GM18507 (cell line): ENCODE data around the gene HEBP2.

ENCODE experiments used
- DNase-seq: peaks from one replicate; pipeline ENCODE4 v3.0.0; 2011; ENCODE audit warnings: low read depth; ENCODE audit not compliant: insufficient read length; ENCODE audit errors: extremely low spot score
- FAIRE-seq: peaks from 2 replicates; lab custom pipeline; 2011; peaks lifted over from hg19 to GRCh38; lab: Jason Lieb, UNC

HEBP2 gene

DNA sequence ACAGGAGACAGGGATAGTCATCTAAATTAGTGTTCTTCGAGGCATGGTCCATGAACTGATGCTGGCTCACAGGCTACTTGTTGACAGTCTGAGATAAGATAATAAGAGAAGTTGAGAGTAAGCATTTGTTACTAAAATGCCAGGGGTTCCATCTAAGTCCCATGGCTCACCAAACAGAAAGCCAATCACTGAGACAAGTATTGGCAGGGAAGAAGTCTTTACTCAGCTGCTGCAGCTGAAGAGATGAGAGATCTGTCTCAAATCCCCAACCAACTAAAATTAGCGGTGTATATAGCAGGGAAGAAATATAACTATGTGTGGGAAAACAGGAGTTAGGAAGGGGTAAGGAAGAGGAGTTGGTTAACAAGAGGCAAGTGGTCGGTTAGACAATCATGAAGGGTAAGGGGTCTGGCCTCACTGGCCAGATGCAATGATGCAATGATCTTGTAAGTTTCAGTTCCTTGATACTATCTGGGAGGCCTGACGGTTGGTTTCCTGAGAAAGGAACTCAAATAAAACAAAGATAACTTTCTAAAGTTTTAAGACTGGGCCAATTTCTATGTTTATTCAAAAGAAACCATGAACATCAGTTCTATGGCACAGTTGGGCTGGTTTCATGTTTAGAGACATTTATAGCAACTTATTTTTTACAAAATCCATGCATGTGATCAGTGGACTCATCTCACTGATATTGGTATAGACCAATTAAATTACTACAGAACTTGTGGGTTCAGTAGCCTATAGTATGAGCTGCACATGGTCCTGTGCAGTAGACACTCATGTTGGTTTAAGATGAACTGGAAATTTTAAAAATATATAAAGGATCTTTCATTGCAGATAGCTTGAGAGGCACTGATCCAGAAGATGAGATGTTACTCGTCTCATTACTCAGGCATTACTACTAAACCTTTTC, 9.9 kb upstream of the HEBP2 start:
- DNase-seq, result no peak
- no peak for FAIRE-seq

DNA sequence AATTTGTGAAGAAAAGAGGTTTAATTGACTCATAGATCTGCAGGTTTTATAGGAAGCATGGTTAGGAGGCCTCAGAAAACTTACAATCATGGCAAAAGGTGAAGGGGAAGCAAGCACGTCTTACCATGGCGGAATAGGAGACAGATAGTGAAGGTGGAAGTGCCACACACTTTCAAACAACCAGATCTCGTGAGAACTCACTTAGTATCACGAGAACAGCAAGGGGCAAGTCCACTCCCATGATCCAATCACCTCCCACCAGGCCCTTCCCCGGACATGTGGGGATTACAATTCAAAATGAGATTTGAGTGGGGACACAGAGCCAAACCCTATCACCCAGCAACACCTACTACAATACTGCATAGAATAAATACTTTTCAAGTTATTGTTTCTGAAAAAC, 7.3 kb upstream of the HEBP2 start:
- DNase-seq, result no peak
- FAIRE-seq, result no peak

DNA sequence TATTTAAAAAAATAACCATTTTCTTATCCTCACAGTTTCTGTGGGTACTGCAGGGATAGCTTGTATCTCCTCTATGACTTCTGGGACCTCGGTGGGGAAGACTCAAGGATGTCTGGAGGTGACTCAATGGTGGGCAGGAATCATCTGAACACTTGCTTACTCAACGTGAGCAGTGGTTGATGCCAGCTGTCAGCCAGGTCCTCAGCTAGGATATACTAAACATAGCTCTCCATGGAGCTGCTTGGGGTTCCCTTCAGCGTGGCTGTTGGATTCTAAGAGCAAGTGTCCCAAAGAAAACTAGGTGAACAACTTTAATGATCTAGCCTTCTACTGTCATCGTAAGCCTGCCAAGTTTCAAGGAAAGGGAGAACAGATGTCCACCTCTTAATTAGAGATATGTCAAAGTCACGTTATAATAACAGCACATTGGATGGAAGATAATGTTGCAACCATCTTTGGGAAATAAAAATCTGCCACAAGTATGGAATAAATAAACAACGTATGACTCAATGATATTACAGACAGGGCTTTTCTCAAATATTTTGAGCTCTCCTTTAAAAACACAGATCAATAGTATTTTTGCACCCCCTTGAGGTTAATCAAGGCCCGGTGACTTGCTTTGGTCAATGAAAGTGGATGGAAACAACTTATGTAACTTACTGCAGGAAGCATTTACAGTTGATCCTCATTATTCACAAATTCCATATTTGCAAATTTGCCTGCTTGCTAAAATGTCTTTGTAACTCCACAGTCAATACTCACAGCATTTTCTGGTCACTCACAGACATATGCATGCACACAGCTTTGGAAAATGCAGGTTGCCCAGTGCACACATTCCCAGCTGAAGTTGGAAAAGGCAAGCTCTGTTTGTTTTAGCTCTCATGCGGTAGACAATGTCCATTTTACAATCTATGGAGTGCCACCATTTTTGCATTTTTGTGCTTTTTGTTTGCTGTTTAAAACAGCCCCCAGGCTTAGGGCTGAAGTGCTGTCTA, 6.6 kb upstream of the HEBP2 start:
- no peak for FAIRE-seq
- DNase-seq, result no peak

DNA sequence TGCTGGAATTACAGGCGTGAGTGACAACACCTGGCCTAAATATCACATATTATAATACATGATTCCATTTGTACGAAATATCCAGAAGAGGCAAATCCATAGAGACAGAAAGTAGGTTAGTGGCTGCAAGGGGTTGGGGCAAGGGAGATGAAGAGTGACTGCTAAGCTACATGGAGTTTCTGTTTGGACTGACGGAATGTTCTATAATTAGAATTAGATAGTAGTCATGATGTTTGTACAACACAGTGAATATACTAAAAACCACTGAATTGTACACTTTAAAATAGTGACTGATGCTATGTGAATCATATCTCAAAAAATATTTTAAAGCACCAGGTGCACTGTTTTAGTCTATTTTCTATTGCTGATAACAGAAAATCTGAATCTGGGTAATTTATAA, 3.7 kb upstream of the HEBP2 start:
- DNase-seq, result no peak
- no peak for FAIRE-seq

DNA sequence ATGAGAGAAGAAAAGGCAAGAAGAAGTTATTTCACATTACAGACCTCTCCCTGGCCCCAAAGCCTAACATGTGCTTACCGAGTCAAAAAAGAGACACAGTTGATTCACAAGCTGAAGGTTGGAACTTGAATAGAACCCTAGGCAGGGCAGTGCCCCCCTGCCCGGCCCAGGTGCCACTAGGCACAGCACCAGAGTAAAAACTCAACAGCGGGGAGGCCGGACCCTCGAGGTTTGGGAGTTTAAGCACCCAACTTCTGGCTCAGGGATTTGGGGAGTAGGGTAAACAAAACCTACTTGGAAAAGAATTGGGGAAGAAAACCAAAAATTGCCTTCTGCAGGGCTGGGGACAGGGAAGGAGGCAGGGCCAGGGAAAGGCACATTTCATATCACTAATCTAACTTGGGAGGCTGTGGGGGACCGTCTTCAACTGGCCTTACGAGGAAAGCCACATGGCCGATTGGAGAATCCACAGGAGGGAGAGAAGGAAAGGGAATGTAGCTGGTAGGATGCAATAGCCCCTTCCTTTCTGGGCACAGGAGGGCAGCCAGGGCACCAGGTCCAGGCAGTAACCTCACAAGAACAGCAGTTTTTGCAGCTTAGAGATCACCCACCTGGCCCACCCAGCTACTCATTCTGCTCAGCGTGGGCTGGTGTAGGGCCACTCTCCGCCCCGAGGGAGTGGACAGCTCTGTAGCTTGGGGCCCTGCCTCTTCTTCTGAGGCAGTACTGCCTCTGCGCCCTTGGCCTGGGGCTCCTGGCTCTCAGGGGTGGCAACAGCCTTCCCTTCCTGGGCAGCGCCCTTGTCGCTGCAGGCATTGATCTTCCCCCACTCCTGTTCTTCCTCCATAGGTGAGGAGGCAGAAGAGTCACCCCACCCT, 1.8 kb upstream of the HEBP2 start:
- DNase-seq, result no peak
- FAIRE-seq, result no peak

DNA sequence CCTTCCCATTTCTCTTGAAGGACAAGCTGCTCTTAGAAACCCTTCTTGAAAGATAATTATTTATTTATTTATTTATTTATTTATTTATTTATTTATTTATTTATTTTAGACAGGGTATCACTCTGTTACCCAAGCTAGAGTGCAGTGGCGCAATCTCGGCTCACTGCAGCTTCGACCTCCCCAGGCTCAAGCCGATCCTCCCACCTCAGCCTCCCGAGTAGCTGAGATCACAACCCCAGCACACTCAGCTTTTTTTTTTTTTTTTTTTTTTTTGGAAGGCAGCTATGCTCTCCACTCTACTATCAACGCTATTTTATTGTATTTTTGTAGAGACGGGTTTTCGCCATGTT, 1.2 kb upstream of the HEBP2 start:
- DNase-seq (no peak), FAIRE-seq (no peak)

DNA sequence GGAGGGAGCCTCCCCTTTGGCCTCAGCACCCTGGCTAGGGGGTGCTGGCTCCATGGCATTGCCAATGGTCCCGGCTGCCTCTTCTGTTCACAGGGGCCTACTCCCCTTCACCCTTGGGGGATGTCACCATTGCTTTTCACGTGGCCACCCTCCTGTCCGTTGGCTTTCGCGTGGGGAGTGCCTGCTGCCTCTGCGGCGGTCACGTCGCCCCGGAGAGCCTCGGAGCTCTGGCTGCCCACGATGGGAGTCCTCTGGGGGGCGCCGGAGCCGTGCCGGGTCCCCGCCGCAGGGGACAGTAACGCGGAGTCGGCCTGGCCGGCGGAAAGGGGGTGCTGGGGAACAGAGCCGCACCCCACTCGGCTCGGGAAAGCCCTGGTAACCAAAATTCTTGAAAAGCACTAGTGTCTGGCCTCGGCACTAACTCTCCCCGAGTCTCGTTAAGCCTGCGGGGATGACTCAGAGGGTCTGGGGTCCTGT, 661 bp upstream of the HEBP2 start:
- DNase-seq, result no peak

DNA sequence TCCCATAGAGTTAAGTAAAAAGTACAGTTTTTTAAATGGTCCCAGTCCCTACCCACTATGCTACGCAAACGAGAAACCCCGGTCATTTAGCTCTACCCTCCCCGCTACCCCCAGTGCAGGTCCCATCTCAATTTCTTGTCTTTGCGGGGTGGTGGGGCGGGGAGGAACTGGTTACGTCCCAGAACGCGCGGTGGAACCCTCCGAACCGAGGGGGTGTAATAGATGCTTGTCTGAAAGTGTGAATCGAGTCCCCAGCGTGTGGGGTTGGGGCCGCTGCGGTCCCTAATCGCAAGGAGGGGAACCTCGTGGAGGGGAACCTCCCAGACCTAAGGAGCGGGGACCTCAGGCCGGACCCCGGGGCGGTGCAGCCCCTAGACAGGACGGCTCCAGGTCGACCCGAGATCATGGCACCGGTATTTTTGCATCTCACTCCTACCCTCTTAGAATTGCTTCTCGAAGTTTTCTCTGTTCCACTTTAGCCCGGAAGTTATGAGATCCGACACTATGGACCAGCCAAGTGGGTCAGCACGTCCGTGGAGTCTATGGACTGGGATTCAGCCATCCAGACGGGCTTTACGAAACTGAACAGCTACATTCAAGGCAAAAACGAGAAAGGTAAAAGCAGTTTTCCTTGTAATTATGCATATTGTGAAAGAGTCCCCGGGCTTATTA, 779 bp downstream of the HEBP2 start:
- FAIRE-seq (no peak), DNase-seq (no peak)

More for the DNA sequence above, 661 bp upstream of the HEBP2 start:
- FAIRE-seq, result no peak

DNA sequence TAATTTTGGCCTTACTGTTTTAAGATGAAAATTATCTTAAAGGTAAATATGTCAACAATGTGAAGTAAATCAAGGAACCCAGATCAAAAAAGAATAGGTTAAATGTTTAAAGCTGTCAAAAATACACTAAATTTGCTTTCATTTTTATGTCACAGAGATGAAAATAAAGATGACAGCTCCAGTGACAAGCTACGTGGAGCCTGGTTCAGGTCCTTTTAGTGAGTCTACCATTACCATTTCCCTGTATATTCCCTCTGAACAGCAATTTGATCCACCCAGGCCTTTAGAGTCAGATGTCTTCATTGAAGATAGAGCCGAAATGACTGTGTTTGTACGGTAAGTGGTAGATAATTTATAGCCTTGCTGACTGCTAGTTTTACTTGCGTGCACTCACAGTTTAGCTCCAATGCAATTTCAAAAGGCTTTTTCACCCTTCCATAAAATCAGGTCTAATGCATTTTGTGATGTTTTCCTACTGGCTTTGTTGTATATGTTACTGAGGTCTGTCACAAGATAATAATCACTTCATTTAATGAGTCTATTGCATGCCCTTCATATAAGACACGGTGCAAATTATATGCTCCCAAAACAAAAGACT, 1.9 kb downstream of the HEBP2 start:
- DNase-seq (no peak), FAIRE-seq (no peak)

DNA sequence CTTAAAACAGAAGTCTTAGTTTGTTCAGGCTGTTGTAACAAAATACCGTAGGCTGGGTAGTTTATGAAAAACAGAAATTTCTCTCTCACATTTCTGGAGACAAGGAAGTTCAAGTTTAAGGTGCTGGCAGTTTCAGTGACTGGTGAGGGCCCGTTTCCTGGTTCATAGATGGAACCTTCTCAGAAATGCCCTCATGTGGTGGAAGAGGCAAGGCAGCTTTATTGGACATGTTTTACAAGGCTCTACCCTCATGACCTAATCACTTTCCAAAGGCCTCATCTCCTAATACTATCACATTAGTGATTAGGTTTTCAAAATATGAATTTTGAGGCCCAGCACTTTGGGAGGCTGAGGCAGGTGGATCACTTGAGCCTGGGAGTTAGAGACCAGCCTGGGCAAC, 2.4 kb downstream of the HEBP2 start:
- FAIRE-seq (no peak), DNase-seq (no peak)

DNA sequence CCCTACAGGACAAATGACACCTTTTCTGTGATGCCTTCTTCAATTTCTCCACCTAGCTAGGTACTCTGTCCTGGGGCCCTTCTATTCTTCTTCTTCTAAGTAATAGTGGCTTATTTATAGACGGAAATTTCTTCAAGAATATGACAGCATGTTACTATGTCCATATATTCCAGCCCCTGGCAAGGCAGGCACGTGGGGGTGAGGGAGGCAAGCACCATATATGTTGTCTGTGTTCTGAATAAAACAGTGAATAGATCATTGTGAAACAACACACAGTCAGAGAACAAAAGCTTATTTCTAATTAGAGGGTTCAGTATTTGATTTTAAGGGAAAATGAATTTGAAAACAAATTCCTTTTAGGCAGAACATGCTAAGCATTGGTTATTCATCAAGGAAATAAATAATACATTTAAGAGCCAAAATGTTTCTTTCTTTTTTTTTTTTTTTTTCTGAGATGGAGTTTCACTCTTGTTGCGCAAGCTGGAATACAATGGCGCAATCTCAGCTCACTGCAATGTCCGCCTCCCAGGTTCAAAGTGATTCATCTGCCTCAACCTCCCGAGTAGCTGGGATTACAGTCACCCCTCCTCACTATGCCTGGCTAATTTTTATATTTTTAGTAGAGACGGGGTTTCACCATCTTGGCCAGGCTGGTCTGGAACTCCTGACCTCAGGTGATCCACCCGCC, 6.2 kb downstream of the HEBP2 start:
- no peak for FAIRE-seq
- DNase-seq, result no peak

DNA sequence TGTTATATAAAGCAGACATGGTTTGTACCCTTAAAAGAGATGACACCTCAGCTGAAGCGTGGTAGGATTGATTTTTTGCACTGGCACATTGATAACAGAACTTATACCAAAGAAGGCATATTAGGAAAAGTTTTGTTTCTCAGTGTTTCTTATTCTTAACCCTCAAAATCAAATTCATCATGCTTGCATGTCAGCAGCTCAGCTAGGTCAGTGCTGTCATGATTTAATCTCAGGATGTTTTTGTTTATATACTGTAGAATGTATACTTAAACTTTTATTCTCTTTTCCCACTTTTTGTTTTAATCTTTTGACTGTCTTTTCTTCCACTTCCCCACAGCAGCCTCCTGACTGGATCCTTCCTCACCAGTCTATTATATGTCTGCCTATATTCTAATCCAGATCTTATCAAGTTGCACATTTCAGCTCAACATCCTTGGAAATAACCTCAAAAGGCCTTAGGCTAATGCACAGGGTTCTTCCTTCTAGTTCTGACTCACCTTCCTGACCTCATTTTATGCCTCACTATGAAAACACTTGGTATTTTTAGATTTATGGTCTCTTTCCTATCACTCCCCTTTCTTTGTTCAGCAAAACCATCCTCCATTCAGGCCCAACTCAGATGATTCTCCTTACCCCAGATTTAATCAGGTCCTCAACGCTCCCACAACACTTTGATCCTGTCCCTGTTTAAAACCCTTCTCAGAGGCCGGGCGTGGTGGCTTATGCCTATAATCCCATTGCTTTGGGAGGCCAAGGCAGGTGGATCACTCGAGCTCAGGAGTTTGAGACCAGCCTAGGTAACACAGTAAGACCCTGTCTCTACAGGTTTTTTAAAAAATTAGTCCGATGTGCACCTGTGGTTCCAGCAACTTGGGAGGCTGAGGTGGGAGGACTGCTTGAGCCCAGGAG, 7.2 kb downstream of the HEBP2 start:
- no peak for FAIRE-seq
- no peak for DNase-seq

DNA sequence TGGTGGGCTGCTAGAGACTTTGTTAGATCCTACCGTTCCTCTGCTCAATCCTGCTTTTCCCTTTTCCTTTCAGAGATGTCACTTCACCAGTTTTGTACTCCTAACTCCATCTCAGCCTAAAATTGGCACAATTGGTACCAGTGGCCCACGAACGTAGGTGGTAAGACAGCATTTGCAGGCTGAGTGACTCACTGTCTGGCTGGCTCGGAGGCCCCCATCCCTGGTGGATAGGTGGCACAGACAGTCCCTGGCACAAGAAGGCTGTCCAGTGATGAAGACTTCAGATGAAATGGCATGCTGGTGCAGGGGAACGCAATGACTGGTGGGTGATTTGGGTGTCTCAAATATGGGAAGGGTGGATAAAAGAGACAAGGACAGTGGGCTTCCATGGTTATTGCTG, 11.1 kb downstream of the HEBP2 start:
- no peak for DNase-seq
- no peak for FAIRE-seq

DNA sequence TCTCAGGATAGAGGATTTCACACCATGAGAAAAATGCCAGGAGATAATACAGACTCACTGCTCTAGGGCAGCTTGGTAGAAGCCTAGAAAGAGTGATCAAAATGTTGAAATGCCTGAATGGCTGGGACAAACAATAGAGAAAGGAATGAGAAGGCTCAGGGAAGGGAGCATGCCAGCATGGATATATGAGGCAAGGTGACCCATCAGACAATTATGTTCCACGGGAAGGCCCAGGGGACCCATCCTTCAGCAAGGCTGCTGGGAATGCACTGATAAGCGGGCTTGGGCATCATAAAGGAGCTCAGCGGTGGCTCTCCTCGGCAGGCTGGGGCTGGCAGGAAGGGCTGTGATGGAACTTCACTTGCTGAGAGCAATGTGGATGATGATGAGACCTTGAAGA, 12.2 kb downstream of the HEBP2 start:
- no peak for FAIRE-seq

DNA sequence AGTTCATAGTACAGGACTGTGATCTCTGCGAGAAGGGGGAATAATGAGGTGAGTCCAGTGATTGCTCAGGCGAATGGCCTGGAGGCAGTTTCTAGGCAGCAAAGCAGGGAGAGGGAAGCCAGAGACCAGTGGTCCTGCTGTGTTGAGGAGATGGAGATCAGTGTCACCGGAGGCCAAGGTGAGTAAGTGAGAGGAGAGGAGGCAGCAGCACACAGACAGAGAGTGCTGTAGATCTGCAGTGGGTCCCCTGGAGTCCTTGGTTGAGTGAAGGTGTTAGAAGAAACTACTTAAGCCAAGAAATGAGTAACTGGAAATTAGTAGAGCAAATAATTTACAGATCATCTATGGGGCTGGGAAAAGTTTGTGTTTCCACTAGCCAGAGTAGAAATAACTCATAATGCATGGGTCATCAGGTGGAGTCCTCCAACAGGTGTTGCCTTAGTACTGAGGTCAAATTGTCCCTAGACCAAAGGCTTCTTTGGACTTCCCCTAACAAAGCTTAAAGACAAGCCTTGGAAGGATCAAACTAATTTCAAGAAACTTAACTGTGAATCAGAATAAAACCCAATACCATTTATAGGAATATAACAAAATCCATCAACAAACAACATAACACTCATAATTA, 13.6 kb downstream of the HEBP2 start:
- FAIRE-seq (no peak), DNase-seq (no peak)

More for the DNA sequence above, 12.2 kb downstream of the HEBP2 start:
- DNase-seq, result no peak

DNA sequence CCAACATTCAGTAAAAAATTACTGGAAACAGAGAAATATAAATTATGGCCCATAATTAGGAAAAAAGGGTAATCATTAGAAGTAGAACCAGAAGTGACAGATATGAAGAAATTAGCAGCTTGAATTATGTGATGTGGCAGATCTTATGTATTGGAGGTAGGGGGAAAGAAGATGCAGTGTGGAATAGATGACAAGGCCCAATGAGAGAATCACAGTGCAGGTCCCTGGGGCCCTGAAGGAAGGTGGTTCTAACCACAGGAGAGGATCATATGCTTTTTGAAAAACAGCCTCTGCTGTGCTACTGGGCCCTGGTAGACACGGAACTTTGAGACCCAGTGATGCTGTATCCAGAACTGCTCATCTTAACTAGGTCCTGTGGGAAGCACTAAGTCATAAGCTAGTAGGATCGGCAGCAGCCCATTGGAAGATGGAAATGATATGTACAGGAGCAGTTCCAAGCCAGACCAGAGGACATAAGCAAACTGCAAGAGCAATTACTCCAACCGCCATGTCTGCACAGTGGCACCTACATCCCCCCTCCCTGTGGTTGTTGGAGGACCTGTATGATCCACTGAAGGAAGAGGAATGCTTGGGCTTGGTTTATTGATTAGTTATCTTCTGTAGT, 14.2 kb downstream of the HEBP2 start:
- DNase-seq (no peak), FAIRE-seq (no peak)
